ENCODE measurements around the gene TBC1D2B. TPM values are rescaled to one million over a fixed set of nuclear protein-coding genes. Genes with fewer than 3 reads are reported as not detected.

The TBC1D2B gene
- total RNA-seq: 65.5 and 69.3 TPM in 2 replicates
- long read RNA-seq, full-length matches to known transcripts: 36 of 62 reads
- long read RNA-seq, partial matches to known transcripts: 19 of 62 reads
- long read RNA-seq, other reads (novel, unspliced or antisense): 7 of 62 reads

GRCh38 chr15:78077053-78077870 lies at the start of gene TBC1D2B:
Gene TBC1D2B (minus strand): TSS chr15:78077711. CDS start chr15:78077652, 59 bp downstream.
- H3K27ac Mint-ChIP-seq (ENCODE audit: unreplicated experiment): peak within 1 kb of the TSS; percentile 97
- H3K9me3 Mint-ChIP-seq (ENCODE audit: unreplicated experiment): no peaks in the 10 kb centered on the region
- no peak for TF ChIP-seq CTCF (IDR thresholded peaks at IDR 0.05)
- H3K4me3 Mint-ChIP-seq (ENCODE audit: unreplicated experiment): peak within 1 kb of the TSS; percentile 88
- H3K27me3 Mint-ChIP-seq (ENCODE audit: unreplicated experiment): no peaks in the 10 kb centered on the region
- peaks cover 48% of the 10 kb centered on the region for H3K4me1 Mint-ChIP-seq (ENCODE audit: unreplicated experiment)
- H3K36me3 Mint-ChIP-seq (ENCODE audit: unreplicated experiment): peaks cover 2% of the 10 kb centered on the region
- DNase-seq (ENCODE audit: extremely low spot score, unreplicated experiment): no peak

- no peaks in the 10 kb centered on the region for H3K9me3 Mint-ChIP-seq (ENCODE audit: unreplicated experiment)
- no peak overlapping the region for H3K27ac Mint-ChIP-seq (ENCODE audit: unreplicated experiment)
- no peak for TF ChIP-seq CTCF (IDR thresholded peaks at IDR 0.05)
- H3K4me3 Mint-ChIP-seq (ENCODE audit: unreplicated experiment): no peak overlapping the region
- peaks cover 2% of the 10 kb centered on the region for H3K4me1 Mint-ChIP-seq (ENCODE audit: unreplicated experiment)
- no peak for DNase-seq (ENCODE audit: extremely low spot score, unreplicated experiment)
- H3K27me3 Mint-ChIP-seq (ENCODE audit: unreplicated experiment): no peaks in the 10 kb centered on the region
- H3K36me3 Mint-ChIP-seq (ENCODE audit: unreplicated experiment): no peaks in the 10 kb centered on the region
Measured at GRCh38 chr15:78125267-78125666, 47.8 kb upstream of the TBC1D2B start.

DNA sequence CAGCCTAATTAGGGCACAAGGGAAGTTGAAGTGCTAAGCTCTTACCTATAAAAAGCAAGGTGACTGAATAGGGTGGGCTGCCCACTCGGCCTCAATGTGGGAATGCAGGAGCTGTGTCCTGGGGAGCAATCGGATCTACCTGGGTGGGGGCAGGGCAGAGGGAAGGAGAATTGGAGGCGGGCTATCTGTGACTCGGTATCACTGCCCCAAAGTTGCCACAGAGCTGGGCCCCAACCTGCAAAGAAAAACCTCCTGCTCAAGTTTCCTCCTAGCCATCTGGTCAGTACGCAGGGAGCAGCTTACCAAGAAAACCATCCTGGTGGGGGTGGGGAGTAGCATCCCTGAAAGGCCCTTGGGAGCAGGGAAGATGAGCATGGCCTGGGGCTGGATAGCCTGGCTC lies 43.0 kb upstream of the TBC1D2B start:
- DNase-seq (ENCODE audit: extremely low spot score, unreplicated experiment): no peak
- no peaks in the 10 kb centered on the region for H3K4me1 Mint-ChIP-seq (ENCODE audit: unreplicated experiment)
- TF ChIP-seq CTCF (IDR thresholded peaks at IDR 0.05): no peak
- H3K4me3 Mint-ChIP-seq (ENCODE audit: unreplicated experiment): no peak overlapping the region
- H3K9me3 Mint-ChIP-seq (ENCODE audit: unreplicated experiment): no peaks in the 10 kb centered on the region
- H3K27ac Mint-ChIP-seq (ENCODE audit: unreplicated experiment): no peak overlapping the region
- H3K36me3 Mint-ChIP-seq (ENCODE audit: unreplicated experiment): no peaks in the 10 kb centered on the region
- H3K27me3 Mint-ChIP-seq (ENCODE audit: unreplicated experiment): no peaks in the 10 kb centered on the region

DNA sequence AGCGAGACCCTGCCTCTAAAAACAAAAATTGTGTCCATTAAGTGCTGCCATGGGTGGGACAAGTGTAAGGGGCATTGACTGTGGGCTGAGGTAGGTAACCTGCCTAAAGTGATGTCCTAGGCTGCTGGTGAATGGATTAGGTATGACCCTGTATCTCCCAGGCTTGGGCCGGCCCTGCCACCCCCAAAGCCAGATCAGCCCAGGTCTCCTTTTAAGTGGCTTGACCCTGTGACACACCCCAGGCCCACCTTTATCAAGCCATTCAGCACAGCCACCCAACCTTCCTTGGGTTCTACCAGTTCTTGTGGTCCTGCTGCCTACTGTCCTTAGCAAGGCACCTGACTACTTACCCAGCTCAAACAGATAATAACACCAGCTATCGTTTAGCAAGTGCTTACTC lies 35.0 kb upstream of the TBC1D2B start:
- H3K4me1 Mint-ChIP-seq (ENCODE audit: unreplicated experiment): peaks cover 5% of the 10 kb centered on the region
- no peak overlapping the region for H3K27ac Mint-ChIP-seq (ENCODE audit: unreplicated experiment)
- H3K36me3 Mint-ChIP-seq (ENCODE audit: unreplicated experiment): no peaks in the 10 kb centered on the region
- H3K27me3 Mint-ChIP-seq (ENCODE audit: unreplicated experiment): no peaks in the 10 kb centered on the region
- H3K9me3 Mint-ChIP-seq (ENCODE audit: unreplicated experiment): no peaks in the 10 kb centered on the region
- H3K4me3 Mint-ChIP-seq (ENCODE audit: unreplicated experiment): no peak overlapping the region
- no peak for TF ChIP-seq CTCF (IDR thresholded peaks at IDR 0.05)
- no peak for DNase-seq (ENCODE audit: extremely low spot score, unreplicated experiment)

DNA sequence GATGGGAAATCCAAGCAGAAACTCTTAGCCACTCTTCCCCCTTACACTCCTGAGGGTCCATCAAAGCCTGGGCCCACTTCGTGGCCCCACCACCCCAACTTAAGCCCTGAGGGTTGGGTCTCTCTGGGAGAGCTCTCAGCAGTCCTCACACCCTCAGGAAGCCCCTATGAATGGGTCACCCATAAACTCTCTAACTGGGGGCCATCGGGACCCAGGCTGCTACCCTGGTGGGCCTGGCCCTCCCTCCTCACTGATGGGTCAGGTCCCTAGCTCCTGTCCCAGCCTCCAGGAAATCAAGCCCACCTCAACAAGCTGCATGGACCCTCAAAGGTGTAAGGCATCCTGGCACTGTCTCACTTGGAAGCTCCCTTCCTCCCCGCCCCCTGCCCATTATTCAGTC lies 34.3 kb upstream of the TBC1D2B start:
- Mint-ChIP-seq H3K27ac (ENCODE audit: unreplicated experiment) (no peak overlapping the region), H3K27me3 (ENCODE audit: unreplicated experiment) (no peaks in the 10 kb centered on the region), H3K36me3 (ENCODE audit: unreplicated experiment) (no peaks in the 10 kb centered on the region), H3K4me3 (ENCODE audit: unreplicated experiment) (no peak overlapping the region), H3K4me1 (ENCODE audit: unreplicated experiment) (peaks cover 5% of the 10 kb centered on the region), H3K9me3 (ENCODE audit: unreplicated experiment) (no peaks in the 10 kb centered on the region)
- no peak for TF ChIP-seq CTCF (IDR thresholded peaks at IDR 0.05)
- no peak for DNase-seq (ENCODE audit: extremely low spot score, unreplicated experiment)
